Prostate gland (tissue), 2 donors: ENCODE measurements around the gene UBE2E2. TPM values are rescaled to one million over a fixed set of nuclear protein-coding genes. Genes with fewer than 3 reads are reported as not detected.

Experiments
- DNase-seq: peaks from one replicate; pipeline ENCODE4 v3.0.0-alpha.2; 2019; ENCODE audit warnings: low spot score
- H3K27ac ChIP-seq, 2 donors: fragments of 200-600 bp; sonication (generic); 2 replicates each; pipeline ENCODE4 v1.5.1; 2017 to 2019
- H3K27me3 ChIP-seq: fragments of 200-600 bp; sonication (generic); replicated peaks from 2 replicates; pipeline ENCODE4 v1.5.1; 2019; ENCODE audit not compliant: insufficient read depth
- H3K36me3 ChIP-seq, 2 donors: fragments of 200-600 bp; sonication (generic); 1 replicate in 1 of 2; 2 replicates in 1 of 2; pipeline versions ENCODE4 v1.5.1 to v1.8.1; 2017 to 2019
- H3K4me1 ChIP-seq: fragments of 200-600 bp; sonication (generic); replicated peaks from 2 replicates; pipeline ENCODE4 v1.5.1; 2019
- H3K4me3 ChIP-seq, 2 donors: fragments of 200-600 bp; sonication (generic); 2 replicates each; pipeline ENCODE4 v1.5.1; 2017 to 2019
- H3K9me3 ChIP-seq: fragments of 200-600 bp; sonication (generic); 2 replicates; pipeline ENCODE4 v1.5.1; 2017
- CTCF ChIP-seq, 4 experiments: fragments of 200-600 bp in 2 of 4; fragments of 450-650 bp in 2 of 4; sonication (generic) in 2 of 4; IDR thresholded peaks; 1 replicate in 3 of 4; 2 replicates in 1 of 4; pipeline ENCODE4 v1.5.1; 2016 to 2019; ENCODE audit warnings: antibody characterized with exemption in 4 of 4, mild to moderate bottlenecking in 2 of 4, moderate library complexity in 2 of 4
- POLR2A ChIP-seq: fragments of 450-650 bp; IDR thresholded peaks from one replicate; pipeline ENCODE4 v1.6.1; 2016; ENCODE audit warnings: antibody characterized with exemption, mild to moderate bottlenecking
- POLR2AphosphoS5 ChIP-seq: sonication (generic); formaldehyde crosslinking; IDR thresholded peaks from one replicate; pipeline ENCODE4 v1.6.1; 2017; ENCODE audit warnings: antibody characterized with exemption
- WGBS: methylation state at CpG from one replicate; pipeline ENCODE4 v1.1.5; 2018; 5-methylcytosine and 5-hydroxymethylcytosine counted together
- intact Hi-C: fragments of 100-400 bp; cut with DNase I; formaldehyde crosslinking; loops from one replicate; pipeline ENCODE4 v1.14.2; 2022
- total RNA-seq, 2 donors: library from RNA; depleted of rRNA; stranded (reverse); fragments of >200 nt; gene quantifications; one replicate each; pipeline ENCODE4 v1.1.0, GENCODE V29; 2016

Gene UBE2E2
- total RNA-seq, 2 donors from 2014 or later: 25.9 to 48.7 TPM

GRCh38 chr3:23565041-23565775 lies 362.1 kb downstream of the UBE2E2 start:
- Histone ChIP-seq H3K27ac (no peak overlapping the region), H3K36me3 (no peaks in the 10 kb centered on the region), H3K27me3 (no peaks in the 10 kb centered on the region), H3K9me3 (no peaks in the 10 kb centered on the region), H3K4me3 (no peak overlapping the region), H3K4me1 (no peaks in the 10 kb centered on the region)
- TF ChIP-seq POLR2AphosphoS5: no peak
- no peak for TF ChIP-seq CTCF (IDR thresholded peaks at IDR 0.05)
- no peak for TF ChIP-seq POLR2A
- no peak for DNase-seq
- 65% methylated on average over 5 of the region's 5 CpGs for WGBS
- intact Hi-C loops: no loop called here

- Histone ChIP-seq H3K27me3 (no peaks in the 10 kb centered on the region), H3K4me1 (no peaks in the 10 kb centered on the region), H3K27ac (no peak overlapping the region), H3K4me3 (no peak overlapping the region), H3K9me3 (no peaks in the 10 kb centered on the region), H3K36me3 (no peaks in the 10 kb centered on the region)
- WGBS: 87% methylated on average over 2 of the region's 2 CpGs
- TF ChIP-seq CTCF (IDR thresholded peaks at IDR 0.05): no peak
- TF ChIP-seq POLR2A: no peak
- no peak for TF ChIP-seq POLR2AphosphoS5
- no peak for DNase-seq
- intact Hi-C loops: no loop called here
Measured at GRCh38 chr3:23566499-23566898, 363.4 kb downstream of the UBE2E2 start.

GRCh38 chr3:23567917-23568316 lies 364.8 kb downstream of the UBE2E2 start:
- TF ChIP-seq POLR2A: no peak
- H3K36me3 ChIP-seq: no peaks in the 10 kb centered on the region
- H3K27me3 ChIP-seq: no peaks in the 10 kb centered on the region
- no peak overlapping the region for H3K4me3 ChIP-seq
- DNase-seq: no peak
- H3K9me3 ChIP-seq: no peaks in the 10 kb centered on the region
- no peaks in the 10 kb centered on the region for H3K4me1 ChIP-seq
- intact Hi-C loops: no loop called here
- no peak overlapping the region for H3K27ac ChIP-seq
- 23% methylated on average over 3 of the region's 3 CpGs for WGBS

- H3K27ac ChIP-seq: no peak overlapping the region
- DNase-seq: no peak
- TF ChIP-seq CTCF (IDR thresholded peaks at IDR 0.05): no peak
- no peak for TF ChIP-seq POLR2A
- TF ChIP-seq POLR2AphosphoS5: no peak
- no peaks in the 10 kb centered on the region for H3K27me3 ChIP-seq
- no peaks in the 10 kb centered on the region for H3K36me3 ChIP-seq
- no peak overlapping the region for H3K4me3 ChIP-seq
- no peaks in the 10 kb centered on the region for H3K4me1 ChIP-seq
- H3K9me3 ChIP-seq: no peaks in the 10 kb centered on the region
- WGBS: 96% methylated on average over 3 of the region's 3 CpGs
- intact Hi-C loops: no loop called here
Measured at GRCh38 chr3:23573827-23574226, 370.7 kb downstream of the UBE2E2 start.

GRCh38 chr3:23574822-23575315 lies 371.7 kb downstream of the UBE2E2 start:
- H3K27me3 ChIP-seq: no peaks in the 10 kb centered on the region
- H3K9me3 ChIP-seq: no peaks in the 10 kb centered on the region
- no peak overlapping the region for H3K27ac ChIP-seq
- H3K36me3 ChIP-seq: no peaks in the 10 kb centered on the region
- H3K4me3 ChIP-seq: no peak overlapping the region
- H3K4me1 ChIP-seq: no peaks in the 10 kb centered on the region
- intact Hi-C loops: no loop called here
- 100% methylated on average over 1 of the region's 1 CpG for WGBS
- no peak for DNase-seq
- TF ChIP-seq POLR2AphosphoS5 (no peak), CTCF (IDR thresholded peaks at IDR 0.05) (no peak), POLR2A (no peak)
